ENCODE results near the gene PLA2G2C.
A peak's percentile ranks its signal among the peaks of the same experiment; 100 is the strongest.

DNA sequence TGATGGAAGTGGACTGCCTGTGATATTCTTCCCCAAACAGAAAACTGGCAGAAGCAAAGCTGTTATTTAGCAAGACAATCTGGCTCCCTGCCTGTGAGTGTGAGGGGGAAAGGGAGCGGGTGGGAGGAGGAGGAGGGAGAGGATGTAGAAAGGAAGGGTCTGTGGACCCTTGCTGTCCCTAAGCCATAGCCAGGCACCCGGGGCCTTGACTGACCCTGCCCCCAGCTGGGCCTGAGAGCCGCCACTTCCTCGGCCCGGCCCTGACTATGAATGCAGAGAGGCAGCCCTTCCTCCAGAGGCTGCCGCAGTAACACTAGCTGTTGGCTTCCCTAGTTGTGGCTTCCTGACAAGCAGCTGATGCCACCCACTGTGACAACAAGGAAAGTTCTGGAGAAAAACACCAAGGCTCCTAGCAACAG is 33.3 kb downstream of the PLA2G2C start:
- TF ChIP-seq, protein P1, sequence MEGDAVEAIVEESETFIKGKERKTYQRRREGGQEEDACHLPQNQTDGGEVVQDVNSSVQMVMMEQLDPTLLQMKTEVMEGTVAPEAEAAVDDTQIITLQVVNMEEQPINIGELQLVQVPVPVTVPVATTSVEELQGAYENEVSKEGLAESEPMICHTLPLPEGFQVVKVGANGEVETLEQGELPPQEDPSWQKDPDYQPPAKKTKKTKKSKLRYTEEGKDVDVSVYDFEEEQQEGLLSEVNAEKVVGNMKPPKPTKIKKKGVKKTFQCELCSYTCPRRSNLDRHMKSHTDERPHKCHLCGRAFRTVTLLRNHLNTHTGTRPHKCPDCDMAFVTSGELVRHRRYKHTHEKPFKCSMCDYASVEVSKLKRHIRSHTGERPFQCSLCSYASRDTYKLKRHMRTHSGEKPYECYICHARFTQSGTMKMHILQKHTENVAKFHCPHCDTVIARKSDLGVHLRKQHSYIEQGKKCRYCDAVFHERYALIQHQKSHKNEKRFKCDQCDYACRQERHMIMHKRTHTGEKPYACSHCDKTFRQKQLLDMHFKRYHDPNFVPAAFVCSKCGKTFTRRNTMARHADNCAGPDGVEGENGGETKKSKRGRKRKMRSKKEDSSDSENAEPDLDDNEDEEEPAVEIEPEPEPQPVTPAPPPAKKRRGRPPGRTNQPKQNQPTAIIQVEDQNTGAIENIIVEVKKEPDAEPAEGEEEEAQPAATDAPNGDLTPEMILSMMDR (IDR thresholded peaks at IDR 0.05; ENCODE audit: low read depth, low read length, missing input control), result no peak
- TF ChIP-seq SP1 (IDR thresholded peaks at IDR 0.05) (no peak), RAD21 (IDR thresholded peaks at IDR 0.05) (no peak), RXRA (IDR thresholded peaks at IDR 0.05) (peak in 1 of 2 donors; percentile 25), EGR1 (IDR thresholded peaks at IDR 0.05; ENCODE audit: low read depth in 2 of 2) (no peak), HNF4G (IDR thresholded peaks at IDR 0.05) (no peak), JUND (IDR thresholded peaks at IDR 0.05) (no peak), NR2F2 (IDR thresholded peaks at IDR 0.05) (no peak), YY1 (IDR thresholded peaks at IDR 0.05) (no peak)
- TF ChIP-seq, protein P2, sequence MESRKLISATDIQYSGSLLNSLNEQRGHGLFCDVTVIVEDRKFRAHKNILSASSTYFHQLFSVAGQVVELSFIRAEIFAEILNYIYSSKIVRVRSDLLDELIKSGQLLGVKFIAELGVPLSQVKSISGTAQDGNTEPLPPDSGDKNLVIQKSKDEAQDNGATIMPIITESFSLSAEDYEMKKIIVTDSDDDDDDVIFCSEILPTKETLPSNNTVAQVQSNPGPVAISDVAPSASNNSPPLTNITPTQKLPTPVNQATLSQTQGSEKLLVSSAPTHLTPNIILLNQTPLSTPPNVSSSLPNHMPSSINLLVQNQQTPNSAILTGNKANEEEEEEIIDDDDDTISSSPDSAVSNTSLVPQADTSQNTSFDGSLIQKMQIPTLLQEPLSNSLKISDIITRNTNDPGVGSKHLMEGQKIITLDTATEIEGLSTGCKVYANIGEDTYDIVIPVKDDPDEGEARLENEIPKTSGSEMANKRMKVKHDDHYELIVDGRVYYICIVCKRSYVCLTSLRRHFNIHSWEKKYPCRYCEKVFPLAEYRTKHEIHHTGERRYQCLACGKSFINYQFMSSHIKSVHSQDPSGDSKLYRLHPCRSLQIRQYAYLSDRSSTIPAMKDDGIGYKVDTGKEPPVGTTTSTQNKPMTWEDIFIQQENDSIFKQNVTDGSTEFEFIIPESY (IDR thresholded peaks at IDR 0.05), result no peak
- TF ChIP-seq, protein P3, sequence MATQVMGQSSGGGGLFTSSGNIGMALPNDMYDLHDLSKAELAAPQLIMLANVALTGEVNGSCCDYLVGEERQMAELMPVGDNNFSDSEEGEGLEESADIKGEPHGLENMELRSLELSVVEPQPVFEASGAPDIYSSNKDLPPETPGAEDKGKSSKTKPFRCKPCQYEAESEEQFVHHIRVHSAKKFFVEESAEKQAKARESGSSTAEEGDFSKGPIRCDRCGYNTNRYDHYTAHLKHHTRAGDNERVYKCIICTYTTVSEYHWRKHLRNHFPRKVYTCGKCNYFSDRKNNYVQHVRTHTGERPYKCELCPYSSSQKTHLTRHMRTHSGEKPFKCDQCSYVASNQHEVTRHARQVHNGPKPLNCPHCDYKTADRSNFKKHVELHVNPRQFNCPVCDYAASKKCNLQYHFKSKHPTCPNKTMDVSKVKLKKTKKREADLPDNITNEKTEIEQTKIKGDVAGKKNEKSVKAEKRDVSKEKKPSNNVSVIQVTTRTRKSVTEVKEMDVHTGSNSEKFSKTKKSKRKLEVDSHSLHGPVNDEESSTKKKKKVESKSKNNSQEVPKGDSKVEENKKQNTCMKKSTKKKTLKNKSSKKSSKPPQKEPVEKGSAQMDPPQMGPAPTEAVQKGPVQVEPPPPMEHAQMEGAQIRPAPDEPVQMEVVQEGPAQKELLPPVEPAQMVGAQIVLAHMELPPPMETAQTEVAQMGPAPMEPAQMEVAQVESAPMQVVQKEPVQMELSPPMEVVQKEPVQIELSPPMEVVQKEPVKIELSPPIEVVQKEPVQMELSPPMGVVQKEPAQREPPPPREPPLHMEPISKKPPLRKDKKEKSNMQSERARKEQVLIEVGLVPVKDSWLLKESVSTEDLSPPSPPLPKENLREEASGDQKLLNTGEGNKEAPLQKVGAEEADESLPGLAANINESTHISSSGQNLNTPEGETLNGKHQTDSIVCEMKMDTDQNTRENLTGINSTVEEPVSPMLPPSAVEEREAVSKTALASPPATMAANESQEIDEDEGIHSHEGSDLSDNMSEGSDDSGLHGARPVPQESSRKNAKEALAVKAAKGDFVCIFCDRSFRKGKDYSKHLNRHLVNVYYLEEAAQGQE (IDR thresholded peaks at IDR 0.05), result no peak
